Uterus (tissue), 4 donors: Measurements from ENCODE around the gene P2RY12. TPM values are rescaled to one million over a fixed set of nuclear protein-coding genes. Genes with fewer than 3 reads are reported as not detected.

Experiments
- DNase-seq, 2 donors: peaks; one replicate each; pipeline ENCODE4 v3.0.0-alpha.2; 2019 to 2020
- H3K27ac ChIP-seq, 2 donors: fragments of 200-600 bp; sonication (generic); 1 replicate in 1 of 2; 2 replicates in 1 of 2; pipeline ENCODE4 v1.5.1; 2016 to 2018
- H3K27me3 ChIP-seq, 2 donors: fragments of 200-600 bp; sonication (generic); one replicate each; pipeline ENCODE4 v1.5.1; 2018 to 2019; ENCODE audit warnings: control low read depth in 1 of 2
- H3K36me3 ChIP-seq, 2 donors: fragments of 200-600 bp; sonication (generic); one replicate each; pipeline ENCODE4 v1.5.1; 2019; ENCODE audit warnings: control low read depth in 1 of 2
- H3K4me1 ChIP-seq, 2 donors: fragments of 200-600 bp; sonication (generic); one replicate each; pipeline ENCODE4 v1.5.1; 2018 to 2019; ENCODE audit warnings: control low read depth in 1 of 2
- H3K4me3 ChIP-seq, 2 donors: fragments of 200-600 bp; sonication (generic); 1 replicate in 1 of 2; 2 replicates in 1 of 2; pipeline ENCODE4 v1.5.1; 2018 to 2019; ENCODE audit warnings: mild to moderate bottlenecking in 1 of 2
- H3K9me3 ChIP-seq, 2 donors: fragments of 200-600 bp; sonication (generic); one replicate each; pipeline ENCODE4 v1.5.1; 2019; ENCODE audit warnings: control low read depth in 1 of 2
- POLR2A ChIP-seq, 2 donors: fragments of 450-650 bp; IDR thresholded peaks; one replicate each; pipeline ENCODE4 v1.6.1; 2016; ENCODE audit warnings: antibody characterized with exemption in 2 of 2, mild to moderate bottlenecking in 1 of 2, moderate library complexity in 1 of 2
- intact Hi-C: fragments of 100-400 bp; cut with DNase I; formaldehyde crosslinking; loops from one replicate; pipeline ENCODE4 v1.15.1; 2023; ENCODE audit warnings: low total_unique reads
- total RNA-seq, 4 donors: library from RNA; depleted of rRNA in 3 of 4; stranded (reverse); fragments of >200 nt in 3 of 4; gene quantifications; one replicate each; pipeline versions ENCODE4 v1.1.0 to v1.2.4, GENCODE V29; 2014 to 2023
- TF ChIP-seq, protein P1 (sequence below), 4 experiments: fragments of 200-600 bp in 2 of 4; fragments of 450-650 bp in 2 of 4; sonication (generic) in 2 of 4; IDR thresholded peaks; one replicate each; pipeline ENCODE4 v1.5.1; 2016 to 2019; ENCODE audit warnings: antibody characterized with exemption in 4 of 4, mild to moderate bottlenecking in 2 of 4, moderate library complexity in 1 of 4
- donor health status: DM: yes; HTN: yes; CAD: no.

The P2RY12 gene
- total RNA-seq, 4 donors from 2014 or later: 0.95 to 6.2 (median 3.1) TPM; not detected in 1

DNA sequence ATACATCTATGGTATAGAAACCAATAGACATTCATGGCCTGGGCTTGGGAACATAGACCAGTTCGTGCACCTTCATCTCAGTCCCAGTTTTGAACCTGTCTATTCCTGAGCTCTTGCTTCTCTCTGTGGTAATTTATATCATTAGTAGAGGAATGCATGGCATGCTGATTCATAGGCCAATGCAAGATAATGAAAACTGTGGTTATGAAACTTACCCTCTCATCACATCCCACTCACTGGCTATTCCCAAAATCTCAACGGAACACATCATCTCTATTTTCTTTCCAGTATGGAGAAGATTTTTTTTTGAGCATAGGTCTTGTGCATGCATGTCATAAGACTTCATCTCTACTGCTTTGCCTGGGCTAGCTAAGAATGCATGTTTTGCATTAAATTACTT lies 18.7 kb upstream of the P2RY12 start:
- no peaks in the 10 kb centered on the region for H3K27me3 ChIP-seq
- intact Hi-C loops: no loop called here
- no peak overlapping the region for H3K27ac ChIP-seq
- no peak overlapping the region for H3K4me3 ChIP-seq
- no peaks in the 10 kb centered on the region for H3K9me3 ChIP-seq
- TF ChIP-seq, protein P1, sequence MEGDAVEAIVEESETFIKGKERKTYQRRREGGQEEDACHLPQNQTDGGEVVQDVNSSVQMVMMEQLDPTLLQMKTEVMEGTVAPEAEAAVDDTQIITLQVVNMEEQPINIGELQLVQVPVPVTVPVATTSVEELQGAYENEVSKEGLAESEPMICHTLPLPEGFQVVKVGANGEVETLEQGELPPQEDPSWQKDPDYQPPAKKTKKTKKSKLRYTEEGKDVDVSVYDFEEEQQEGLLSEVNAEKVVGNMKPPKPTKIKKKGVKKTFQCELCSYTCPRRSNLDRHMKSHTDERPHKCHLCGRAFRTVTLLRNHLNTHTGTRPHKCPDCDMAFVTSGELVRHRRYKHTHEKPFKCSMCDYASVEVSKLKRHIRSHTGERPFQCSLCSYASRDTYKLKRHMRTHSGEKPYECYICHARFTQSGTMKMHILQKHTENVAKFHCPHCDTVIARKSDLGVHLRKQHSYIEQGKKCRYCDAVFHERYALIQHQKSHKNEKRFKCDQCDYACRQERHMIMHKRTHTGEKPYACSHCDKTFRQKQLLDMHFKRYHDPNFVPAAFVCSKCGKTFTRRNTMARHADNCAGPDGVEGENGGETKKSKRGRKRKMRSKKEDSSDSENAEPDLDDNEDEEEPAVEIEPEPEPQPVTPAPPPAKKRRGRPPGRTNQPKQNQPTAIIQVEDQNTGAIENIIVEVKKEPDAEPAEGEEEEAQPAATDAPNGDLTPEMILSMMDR (IDR thresholded peaks at IDR 0.05): no peak
- no peak for TF ChIP-seq POLR2A (IDR thresholded peaks at IDR 0.05)
- no peaks in the 10 kb centered on the region for H3K36me3 ChIP-seq
- no peaks in the 10 kb centered on the region for H3K4me1 ChIP-seq
- no peak for DNase-seq

DNA sequence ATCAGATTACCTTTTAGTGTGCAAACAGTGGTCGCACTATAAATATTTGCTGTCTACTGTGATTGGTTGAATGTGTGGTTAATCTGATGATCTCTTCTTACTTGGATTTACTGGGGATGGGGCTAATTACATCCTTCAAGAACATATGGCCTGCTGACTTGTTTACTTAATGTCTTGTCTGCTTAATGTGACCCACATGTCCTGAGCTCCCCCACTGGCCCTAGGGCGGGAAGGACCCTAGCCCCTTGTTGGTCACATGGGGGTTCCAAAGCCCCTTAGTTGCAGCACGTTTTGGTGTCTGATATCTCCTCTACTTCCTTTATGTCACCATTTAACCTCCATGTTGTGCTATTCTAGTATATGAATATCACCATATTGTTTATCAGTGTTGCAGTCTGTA lies 17.8 kb upstream of the P2RY12 start:
- TF ChIP-seq POLR2A (IDR thresholded peaks at IDR 0.05): no peak
- TF ChIP-seq, protein P1 (IDR thresholded peaks at IDR 0.05): no peak
- intact Hi-C loops: no loop called here
- no peaks in the 10 kb centered on the region for H3K27me3 ChIP-seq

DNA sequence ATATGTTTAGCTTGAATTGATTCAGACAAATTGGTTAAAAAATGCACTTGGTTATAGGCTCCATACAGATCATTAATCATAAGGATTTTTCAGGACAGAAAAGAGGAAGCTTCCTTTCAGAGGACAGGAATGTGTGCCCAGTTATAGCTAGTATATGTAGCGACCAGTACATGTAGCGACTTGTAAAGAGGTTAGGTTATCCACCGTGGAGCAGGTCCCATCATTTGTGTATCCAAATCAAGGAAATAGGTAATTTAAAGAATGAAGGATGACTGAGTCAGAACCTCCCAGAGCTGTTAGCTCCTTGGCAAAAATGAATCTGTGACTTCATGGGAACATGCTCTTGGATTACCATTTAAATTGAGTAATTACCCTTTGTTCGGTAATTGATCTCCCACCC lies 15.8 kb upstream of the P2RY12 start:
- H3K4me3 ChIP-seq: no peak overlapping the region
- intact Hi-C loops: no loop called here
- no peaks in the 10 kb centered on the region for H3K27me3 ChIP-seq
- H3K4me1 ChIP-seq: no peaks in the 10 kb centered on the region
- no peaks in the 10 kb centered on the region for H3K36me3 ChIP-seq
- H3K9me3 ChIP-seq: no peaks in the 10 kb centered on the region
- no peak for DNase-seq
- no peak for TF ChIP-seq POLR2A (IDR thresholded peaks at IDR 0.05)
- TF ChIP-seq, protein P1 (IDR thresholded peaks at IDR 0.05): no peak
- H3K27ac ChIP-seq: no peak overlapping the region

More for the DNA sequence above, 17.8 kb upstream of the P2RY12 start:
- no peaks in the 10 kb centered on the region for H3K36me3 ChIP-seq
- no peaks in the 10 kb centered on the region for H3K4me1 ChIP-seq
- DNase-seq: no peak
- no peaks in the 10 kb centered on the region for H3K9me3 ChIP-seq
- H3K4me3 ChIP-seq: no peak overlapping the region
- H3K27ac ChIP-seq: no peak overlapping the region

DNA sequence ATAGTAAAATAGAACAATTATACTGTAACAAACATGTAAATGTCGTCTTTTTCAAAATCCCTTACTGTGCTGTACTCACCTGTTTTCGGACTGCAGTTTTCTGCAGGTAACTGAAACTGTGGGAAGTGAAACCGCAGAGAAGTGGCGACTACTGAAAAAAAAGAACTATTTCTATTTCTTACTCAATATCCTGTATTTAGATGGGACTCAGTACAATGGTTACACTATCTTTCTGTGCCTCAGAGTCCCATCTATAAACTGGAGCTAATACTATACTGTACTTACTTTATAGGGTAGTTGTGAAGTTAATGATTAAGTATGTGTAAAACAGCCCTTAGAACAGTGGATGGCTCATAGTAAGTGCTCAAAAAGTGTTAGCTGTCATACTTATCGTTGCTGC lies 14.3 kb upstream of the P2RY12 start:
- no peak for DNase-seq
- Histone ChIP-seq H3K27ac (no peak overlapping the region), H3K36me3 (no peaks in the 10 kb centered on the region), H3K27me3 (no peaks in the 10 kb centered on the region), H3K4me1 (no peaks in the 10 kb centered on the region), H3K4me3 (no peak overlapping the region), H3K9me3 (no peaks in the 10 kb centered on the region)
- TF ChIP-seq, protein P1 (IDR thresholded peaks at IDR 0.05): no peak
- TF ChIP-seq POLR2A (IDR thresholded peaks at IDR 0.05): no peak
- intact Hi-C loops: no loop called here

DNA sequence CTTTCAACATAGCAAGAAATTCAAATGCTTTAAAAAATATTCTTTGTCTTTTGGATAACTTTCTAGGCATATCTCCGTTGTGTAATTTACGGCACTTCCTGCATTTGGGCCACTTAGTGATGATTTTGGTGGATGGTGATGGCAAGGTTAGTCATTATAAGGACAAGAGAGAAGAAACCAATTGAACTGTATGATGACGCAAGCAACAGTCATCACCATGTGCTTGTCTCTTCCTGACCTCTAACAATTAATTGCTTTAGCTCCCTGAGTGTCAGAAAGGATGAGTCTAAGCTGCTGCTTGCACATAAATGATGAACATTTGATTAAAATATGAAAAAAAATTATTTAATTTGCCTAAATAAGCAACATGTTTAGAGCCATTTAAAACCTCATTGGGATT lies 11.3 kb upstream of the P2RY12 start:
- Histone ChIP-seq H3K4me3 (no peak overlapping the region), H3K9me3 (no peaks in the 10 kb centered on the region), H3K27me3 (no peaks in the 10 kb centered on the region), H3K27ac (no peak overlapping the region), H3K4me1 (no peaks in the 10 kb centered on the region), H3K36me3 (no peaks in the 10 kb centered on the region)
- no peak for DNase-seq
- TF ChIP-seq, protein P1 (IDR thresholded peaks at IDR 0.05): no peak
- no peak for TF ChIP-seq POLR2A (IDR thresholded peaks at IDR 0.05)
- intact Hi-C loops: no loop called here
